Brain microvascular endothelial cell (primary cell): ENCODE data around the gene BMPER.
A peak's percentile ranks its signal among the peaks of the same experiment; 100 is the strongest.

ENCODE experiments used
- DNase-seq: peaks from one replicate; pipeline ENCODE4 v3.0.0-alpha.2; 2020
- H3K27ac ChIP-seq: fragments of 250-450 bp; sonication (Bioruptor Pico); 2 replicates; pipeline ENCODE4 v1.5.1; 2020; ENCODE audit warnings: mild to moderate bottlenecking, moderate library complexity
- H3K27me3 ChIP-seq: fragments of 250-450 bp; sonication (Bioruptor Pico); replicated peaks from 2 replicates; pipeline ENCODE4 v1.5.1; 2020; ENCODE audit warnings: mild to moderate bottlenecking
- H3K36me3 ChIP-seq: fragments of 250-450 bp; sonication (Bioruptor Pico); replicated peaks from 2 replicates; pipeline ENCODE4 v1.5.1; 2020; ENCODE audit warnings: mild to moderate bottlenecking
- H3K4me3 ChIP-seq: 2 replicates; pipeline ENCODE4 v1.5.1; 2011; ENCODE audit warnings: low read depth, mild to moderate bottlenecking, control low read depth, low read length, moderate library complexity
- in situ Hi-C: cut with HindIII; loops from 2 replicates; pipeline ENCODE4 v1.10.0; 2017; ENCODE audit warnings: low sequenced_read_pairs, low pct_ligation_motif_present
- TF ChIP-seq, protein P1 (sequence below): IDR thresholded peaks from 2 replicates; pipeline ENCODE4 v1.5.1; 2011; ENCODE audit warnings: low read depth, mild to moderate bottlenecking, moderate library complexity, low read length, control low read depth, inconsistent platforms; ENCODE audit errors: missing control alignments

Gene BMPER

DNA sequence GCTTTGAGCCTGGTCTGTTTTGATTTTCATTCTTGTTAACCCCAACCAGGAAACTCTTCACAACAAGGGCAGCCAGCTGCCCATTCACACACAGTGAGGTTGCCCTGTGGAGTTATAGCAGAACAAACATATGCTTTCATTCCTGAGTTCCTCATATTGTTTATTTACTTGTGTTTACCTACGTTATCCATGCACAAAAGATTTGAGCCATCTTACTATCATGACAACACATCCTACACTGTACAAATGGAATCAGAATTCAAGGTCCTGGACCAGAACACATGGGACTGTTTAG, 21.7 kb upstream of the BMPER start:
- TF ChIP-seq, protein P1, sequence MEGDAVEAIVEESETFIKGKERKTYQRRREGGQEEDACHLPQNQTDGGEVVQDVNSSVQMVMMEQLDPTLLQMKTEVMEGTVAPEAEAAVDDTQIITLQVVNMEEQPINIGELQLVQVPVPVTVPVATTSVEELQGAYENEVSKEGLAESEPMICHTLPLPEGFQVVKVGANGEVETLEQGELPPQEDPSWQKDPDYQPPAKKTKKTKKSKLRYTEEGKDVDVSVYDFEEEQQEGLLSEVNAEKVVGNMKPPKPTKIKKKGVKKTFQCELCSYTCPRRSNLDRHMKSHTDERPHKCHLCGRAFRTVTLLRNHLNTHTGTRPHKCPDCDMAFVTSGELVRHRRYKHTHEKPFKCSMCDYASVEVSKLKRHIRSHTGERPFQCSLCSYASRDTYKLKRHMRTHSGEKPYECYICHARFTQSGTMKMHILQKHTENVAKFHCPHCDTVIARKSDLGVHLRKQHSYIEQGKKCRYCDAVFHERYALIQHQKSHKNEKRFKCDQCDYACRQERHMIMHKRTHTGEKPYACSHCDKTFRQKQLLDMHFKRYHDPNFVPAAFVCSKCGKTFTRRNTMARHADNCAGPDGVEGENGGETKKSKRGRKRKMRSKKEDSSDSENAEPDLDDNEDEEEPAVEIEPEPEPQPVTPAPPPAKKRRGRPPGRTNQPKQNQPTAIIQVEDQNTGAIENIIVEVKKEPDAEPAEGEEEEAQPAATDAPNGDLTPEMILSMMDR = no peak
- H3K36me3 ChIP-seq = no peaks in the 10 kb centered on the region
- no peak for DNase-seq
- H3K27ac ChIP-seq = no peak overlapping the region
- no peak overlapping the region for H3K4me3 ChIP-seq
- H3K27me3 ChIP-seq = no peaks in the 10 kb centered on the region
- in situ Hi-C loops = no loop called here

DNA sequence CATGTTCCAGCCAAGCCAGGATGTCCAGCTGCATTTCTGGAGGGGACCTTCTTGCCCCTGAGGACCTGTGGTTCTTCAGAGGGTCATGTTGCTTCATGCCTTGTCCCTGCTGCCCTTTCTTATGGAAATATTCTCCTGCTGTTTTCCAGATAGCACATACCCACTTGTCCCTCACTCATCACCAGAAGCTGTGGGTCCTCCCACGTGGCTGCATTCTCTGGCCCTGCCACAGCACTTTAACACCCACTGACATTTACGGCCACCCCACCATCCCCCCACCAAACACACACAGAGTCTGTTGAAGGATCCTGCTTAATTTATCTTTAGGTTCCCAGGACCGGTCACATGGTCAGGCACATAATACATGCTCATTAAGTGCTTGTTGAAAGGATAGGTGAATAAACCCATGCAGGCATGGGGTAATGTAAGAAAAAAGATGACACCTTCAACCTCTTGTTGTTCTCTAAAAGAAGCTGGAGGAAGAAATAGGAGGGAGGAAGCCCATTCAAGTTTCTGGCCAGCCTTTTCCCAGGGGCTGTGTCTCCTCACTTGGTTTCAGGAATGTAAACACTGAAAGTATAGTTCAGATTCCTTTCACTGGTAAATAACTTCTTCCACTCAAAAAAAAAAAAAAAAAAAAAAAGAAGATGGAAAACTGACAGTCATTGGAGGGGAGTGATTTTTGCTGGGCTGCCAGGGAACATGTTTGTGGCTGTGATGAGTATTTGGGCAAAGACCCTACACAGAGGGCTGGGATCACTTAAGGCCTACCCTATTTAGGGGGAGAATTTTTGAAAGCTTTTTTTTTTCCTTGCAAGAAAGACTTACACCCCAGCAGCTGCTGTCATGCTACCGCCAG, 19.8 kb upstream of the BMPER start:
- in situ Hi-C loops = no loop called here
- Histone ChIP-seq H3K4me3 (no peak overlapping the region), H3K27me3 (no peaks in the 10 kb centered on the region), H3K36me3 (no peaks in the 10 kb centered on the region), H3K27ac (no peak overlapping the region)
- TF ChIP-seq, protein P1 = no peak
- no peak for DNase-seq

DNA sequence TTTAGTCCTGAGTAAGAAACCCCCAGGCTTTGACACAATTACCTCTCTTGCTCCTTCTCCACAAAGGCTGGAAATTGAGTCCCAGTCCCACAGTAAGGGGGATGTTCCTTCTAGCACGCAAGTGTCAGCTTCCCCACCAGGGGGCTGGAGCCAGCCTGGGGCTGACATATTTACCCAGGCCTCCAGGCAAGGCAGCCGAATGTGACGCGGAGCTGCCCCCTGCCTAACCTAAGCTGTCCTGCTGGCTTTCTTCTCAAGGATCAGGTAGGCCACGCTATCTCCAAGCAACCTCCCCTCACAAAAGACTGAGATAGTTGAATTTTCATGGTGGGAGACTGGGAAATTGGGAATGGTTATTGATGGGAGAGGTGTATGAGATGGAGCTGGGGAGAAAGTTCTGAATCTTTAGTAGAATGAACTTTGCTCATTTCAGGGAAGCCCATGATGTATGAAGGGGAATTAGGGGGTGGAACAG, 19.2 kb upstream of the BMPER start:
- TF ChIP-seq, protein P1 = peak; percentile 75
- H3K36me3 ChIP-seq = no peaks in the 10 kb centered on the region
- in situ Hi-C loops = no loop called here
- H3K27me3 ChIP-seq = no peaks in the 10 kb centered on the region
- DNase-seq = no peak
- H3K4me3 ChIP-seq = no peak overlapping the region
- no peak overlapping the region for H3K27ac ChIP-seq

DNA sequence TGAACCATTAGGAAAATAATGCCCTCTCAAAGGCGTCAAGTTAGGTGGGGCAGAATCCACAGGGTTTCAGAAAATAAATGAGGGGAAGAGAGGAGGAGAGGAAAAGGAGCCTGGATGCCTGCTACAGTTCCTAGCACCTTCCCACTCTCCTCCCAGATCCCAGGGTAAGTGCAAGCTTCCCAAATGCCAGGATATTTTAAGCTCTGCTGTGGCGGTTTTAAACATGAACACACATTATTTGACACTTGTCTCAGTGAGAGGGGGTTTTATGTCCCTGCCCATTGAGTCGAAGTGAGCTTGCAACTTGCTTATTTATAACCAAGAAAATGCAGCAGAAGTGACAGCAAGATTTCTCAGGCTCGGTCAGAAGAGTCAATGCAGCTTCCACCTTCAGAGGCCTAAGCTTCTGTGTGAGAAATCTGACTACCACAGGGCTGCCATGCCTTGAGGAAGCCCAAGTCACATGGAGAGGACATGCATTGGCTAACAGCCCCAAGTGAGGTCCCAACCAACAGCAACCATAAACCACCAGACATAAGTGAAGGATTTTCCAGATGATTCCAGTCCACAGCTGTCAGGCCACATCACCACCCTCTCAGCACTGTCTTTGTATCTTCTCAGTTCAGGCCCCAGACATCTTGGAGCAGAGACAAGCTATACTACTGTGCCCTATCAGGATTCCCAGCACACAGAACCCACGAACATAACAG, 17.9 kb upstream of the BMPER start:
- TF ChIP-seq, protein P1 = no peak
- Histone ChIP-seq H3K4me3 (no peak overlapping the region), H3K27ac (no peak overlapping the region), H3K36me3 (no peaks in the 10 kb centered on the region), H3K27me3 (no peaks in the 10 kb centered on the region)
- DNase-seq = no peak
- in situ Hi-C loops = no loop called here

DNA sequence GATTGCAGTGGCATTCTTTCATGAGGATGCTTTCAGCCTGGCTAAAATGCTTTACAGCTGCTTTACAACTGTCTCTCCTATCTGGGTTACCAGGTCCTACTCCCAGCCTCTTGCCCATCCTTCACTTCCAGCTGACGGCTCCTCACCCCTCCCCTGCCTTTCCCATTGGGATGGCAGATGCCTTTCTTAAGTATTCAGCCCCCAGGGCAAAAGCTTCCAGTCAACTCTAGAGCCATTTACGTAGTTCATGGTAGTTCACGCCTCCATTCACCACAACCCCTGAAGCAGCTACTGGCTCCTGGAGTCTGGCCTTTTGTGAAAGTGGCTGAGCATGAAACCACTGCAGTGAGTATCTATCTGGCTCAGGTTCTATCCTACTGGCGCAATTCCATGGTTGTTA, 17.2 kb upstream of the BMPER start:
- H3K36me3 ChIP-seq = no peaks in the 10 kb centered on the region
- H3K27ac ChIP-seq = no peak overlapping the region
- no peaks in the 10 kb centered on the region for H3K27me3 ChIP-seq
- no peak for DNase-seq
- in situ Hi-C loops = no loop called here
- H3K4me3 ChIP-seq = no peak overlapping the region
- TF ChIP-seq, protein P1 = no peak
